ENCODE data around the gene CRIP1.

Gene CRIP1

DNA sequence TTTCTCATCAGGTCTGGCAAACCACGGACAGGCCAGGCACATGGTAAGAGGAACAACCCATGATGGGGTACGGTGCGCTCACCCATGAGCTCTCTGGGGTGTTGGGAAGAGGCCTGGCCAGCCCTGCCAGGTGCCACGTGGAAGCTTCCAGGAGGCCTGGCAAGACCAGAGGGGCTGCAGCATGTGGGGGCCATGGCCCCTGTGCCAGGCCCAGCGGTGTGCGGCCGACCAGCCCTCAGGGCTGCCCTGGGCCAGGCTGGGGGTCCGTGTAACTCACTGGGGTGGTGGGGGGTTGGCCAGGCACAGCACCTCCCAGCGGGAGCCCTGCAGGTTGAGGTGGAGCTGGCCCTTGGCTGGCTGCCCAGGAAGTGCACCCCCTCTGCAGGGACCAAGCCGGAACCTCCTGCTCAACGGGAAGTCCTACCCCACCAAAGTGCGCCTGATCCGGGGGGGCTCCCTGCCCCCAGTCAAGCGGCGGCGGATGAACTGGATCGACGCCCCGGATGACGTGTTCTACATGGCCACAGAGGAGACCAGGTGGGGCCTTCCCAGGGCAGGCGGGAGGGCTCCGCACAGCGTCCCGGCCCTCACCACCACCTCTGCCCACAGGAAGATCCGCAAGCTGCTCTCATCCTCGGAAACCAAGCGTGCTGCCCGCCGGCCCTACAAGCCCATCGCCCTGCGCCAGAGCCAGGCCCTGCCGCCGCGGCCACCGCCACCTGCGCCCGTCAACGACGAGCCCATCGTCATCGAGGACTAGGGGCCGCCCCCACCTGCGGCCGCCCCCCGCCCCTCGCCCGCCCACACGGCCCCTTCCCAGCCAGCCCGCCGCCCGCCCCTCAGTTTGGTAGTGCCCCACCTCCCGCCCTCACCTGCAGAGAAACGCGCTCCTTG is 17.0 kb upstream of the CRIP1 start:
- no peak for TF ChIP-seq EZH2phosphoT487 (conservative IDR thresholded peaks at IDR 0.05; ENCODE audit: low read length)
- TF ChIP-seq, protein P1, sequence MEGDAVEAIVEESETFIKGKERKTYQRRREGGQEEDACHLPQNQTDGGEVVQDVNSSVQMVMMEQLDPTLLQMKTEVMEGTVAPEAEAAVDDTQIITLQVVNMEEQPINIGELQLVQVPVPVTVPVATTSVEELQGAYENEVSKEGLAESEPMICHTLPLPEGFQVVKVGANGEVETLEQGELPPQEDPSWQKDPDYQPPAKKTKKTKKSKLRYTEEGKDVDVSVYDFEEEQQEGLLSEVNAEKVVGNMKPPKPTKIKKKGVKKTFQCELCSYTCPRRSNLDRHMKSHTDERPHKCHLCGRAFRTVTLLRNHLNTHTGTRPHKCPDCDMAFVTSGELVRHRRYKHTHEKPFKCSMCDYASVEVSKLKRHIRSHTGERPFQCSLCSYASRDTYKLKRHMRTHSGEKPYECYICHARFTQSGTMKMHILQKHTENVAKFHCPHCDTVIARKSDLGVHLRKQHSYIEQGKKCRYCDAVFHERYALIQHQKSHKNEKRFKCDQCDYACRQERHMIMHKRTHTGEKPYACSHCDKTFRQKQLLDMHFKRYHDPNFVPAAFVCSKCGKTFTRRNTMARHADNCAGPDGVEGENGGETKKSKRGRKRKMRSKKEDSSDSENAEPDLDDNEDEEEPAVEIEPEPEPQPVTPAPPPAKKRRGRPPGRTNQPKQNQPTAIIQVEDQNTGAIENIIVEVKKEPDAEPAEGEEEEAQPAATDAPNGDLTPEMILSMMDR (IDR thresholded peaks at IDR 0.05; ENCODE audit: insufficient read depth, low read length, poor library complexity, severe bottlenecking) = no peak
- Histone ChIP-seq H3K4me3 (ENCODE audit: insufficient read depth, low read length, poor library complexity, severe bottlenecking) (no peak overlapping the region), H4K20me1 (ENCODE audit: low read depth, low read length) (no peaks in the 10 kb centered on the region)

DNA sequence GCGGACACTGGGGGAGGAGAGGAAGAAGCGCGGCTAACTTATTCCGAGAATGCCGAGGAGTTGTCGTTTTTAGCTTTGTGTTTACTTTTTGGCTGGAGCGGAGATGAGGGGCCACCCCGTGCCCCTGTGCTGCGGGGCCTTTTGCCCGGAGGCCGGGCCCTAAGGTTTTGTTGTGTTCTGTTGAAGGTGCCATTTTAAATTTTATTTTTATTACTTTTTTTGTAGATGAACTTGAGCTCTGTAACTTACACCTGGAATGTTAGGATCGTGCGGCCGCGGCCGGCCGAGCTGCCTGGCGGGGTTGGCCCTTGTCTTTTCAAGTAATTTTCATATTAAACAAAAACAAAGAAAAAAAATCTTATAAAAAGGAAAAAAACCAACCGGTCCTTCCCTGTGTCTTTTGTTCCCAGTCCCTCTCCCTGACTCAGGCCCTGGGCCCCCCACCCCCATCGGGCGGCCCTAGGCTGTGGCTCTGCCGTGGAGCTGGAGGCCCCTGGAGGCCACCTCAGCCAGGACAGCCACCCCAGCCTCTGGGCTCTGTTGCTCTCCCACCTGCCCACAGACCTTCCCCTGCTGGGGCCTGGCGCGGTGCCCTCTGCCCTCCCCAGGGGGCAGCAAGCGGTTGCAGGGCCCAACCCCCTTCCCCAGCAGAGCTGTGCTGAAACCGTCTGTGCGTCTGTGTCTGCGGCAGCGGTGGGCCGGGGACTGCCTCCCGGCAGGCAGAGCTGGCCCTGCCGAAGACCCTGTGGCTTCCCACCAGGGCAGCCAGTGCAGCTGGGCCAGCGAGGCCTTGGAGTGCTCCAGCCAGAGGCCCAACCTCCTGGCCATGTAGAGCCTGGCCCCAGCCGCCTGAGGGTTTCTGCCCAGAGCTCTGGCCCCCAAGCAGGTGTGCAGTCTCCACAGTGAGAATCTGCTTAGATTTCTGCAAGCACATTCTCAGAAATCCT is 16.1 kb upstream of the CRIP1 start:
- Histone ChIP-seq H3K27me3 (ENCODE audit: low read length) (no peaks in the 10 kb centered on the region), H2AFZ (ENCODE audit: low read depth, low read length, severe bottlenecking) (no peak overlapping the region), H3F3A (ENCODE audit: insufficient read depth) (peaks cover 5% of the 10 kb centered on the region), H3K9ac (ENCODE audit: low read length) (no peak overlapping the region), H3K4me2 (ENCODE audit: low read depth, low read length, poor library complexity, severe bottlenecking) (no peak overlapping the region), H3K9me2 (replicated peaks; ENCODE audit: insufficient read depth, low read length) (no peaks in the 10 kb centered on the region), H3K27ac (ENCODE audit: low read depth, low read length) (no peak overlapping the region), H3K36me3 (ENCODE audit: low read length) (no peaks in the 10 kb centered on the region), H3K9me3 (ENCODE audit: insufficient read depth, low read length) (no peaks in the 10 kb centered on the region), H3K4me3 (ENCODE audit: insufficient read depth, low read length, poor library complexity, severe bottlenecking) (no peak overlapping the region), H4K20me1 (ENCODE audit: low read depth, low read length) (no peaks in the 10 kb centered on the region), H3K79me2 (ENCODE audit: insufficient read depth, low read length) (no peaks in the 10 kb centered on the region)
- TF ChIP-seq EZH2phosphoT487 (conservative IDR thresholded peaks at IDR 0.05; ENCODE audit: low read length) = no peak
- TF ChIP-seq, protein P1 (IDR thresholded peaks at IDR 0.05; ENCODE audit: insufficient read depth, low read length, poor library complexity, severe bottlenecking) = no peak

More for the DNA sequence above, 17.0 kb upstream of the CRIP1 start:
- Histone ChIP-seq H3K27ac (ENCODE audit: low read depth, low read length) (no peak overlapping the region), H3K27me3 (ENCODE audit: low read length) (no peaks in the 10 kb centered on the region), H2AFZ (ENCODE audit: low read depth, low read length, severe bottlenecking) (no peak overlapping the region), H3K9me3 (ENCODE audit: insufficient read depth, low read length) (no peaks in the 10 kb centered on the region), H3K36me3 (ENCODE audit: low read length) (no peaks in the 10 kb centered on the region), H3K9ac (ENCODE audit: low read length) (no peak overlapping the region), H3K9me2 (replicated peaks; ENCODE audit: insufficient read depth, low read length) (no peaks in the 10 kb centered on the region), H3K79me2 (ENCODE audit: insufficient read depth, low read length) (no peaks in the 10 kb centered on the region), H3K4me2 (ENCODE audit: low read depth, low read length, poor library complexity, severe bottlenecking) (no peak overlapping the region), H3F3A (ENCODE audit: insufficient read depth) (peaks cover 5% of the 10 kb centered on the region)

- no peak overlapping the region for H3K9ac ChIP-seq (ENCODE audit: low read length)
- H3K9me2 ChIP-seq (replicated peaks; ENCODE audit: insufficient read depth, low read length) = no peaks in the 10 kb centered on the region
- no peak overlapping the region for H3K4me2 ChIP-seq (ENCODE audit: low read depth, low read length, poor library complexity, severe bottlenecking)
- no peaks in the 10 kb centered on the region for H3K9me3 ChIP-seq (ENCODE audit: insufficient read depth, low read length)
- no peaks in the 10 kb centered on the region for H3K27me3 ChIP-seq (ENCODE audit: low read length)
- peaks cover 5% of the 10 kb centered on the region for H3F3A ChIP-seq (ENCODE audit: insufficient read depth)
- no peaks in the 10 kb centered on the region for H4K20me1 ChIP-seq (ENCODE audit: low read depth, low read length)
- H2AFZ ChIP-seq (ENCODE audit: low read depth, low read length, severe bottlenecking) = no peak overlapping the region
- H3K27ac ChIP-seq (ENCODE audit: low read depth, low read length) = no peak overlapping the region
- no peaks in the 10 kb centered on the region for H3K36me3 ChIP-seq (ENCODE audit: low read length)
- TF ChIP-seq, protein P1 (IDR thresholded peaks at IDR 0.05; ENCODE audit: insufficient read depth, low read length, poor library complexity, severe bottlenecking) = no peak
- TF ChIP-seq EZH2phosphoT487 (conservative IDR thresholded peaks at IDR 0.05; ENCODE audit: low read length) = no peak
- no peaks in the 10 kb centered on the region for H3K79me2 ChIP-seq (ENCODE audit: insufficient read depth, low read length)
- H3K4me3 ChIP-seq (ENCODE audit: insufficient read depth, low read length, poor library complexity, severe bottlenecking) = no peak overlapping the region
Measured at GRCh38 chr14:105471297-105471821, 15.3 kb upstream of the CRIP1 start.

Measured in SU-DHL-6 (cell line).